ENCODE data around the gene CCDC126.

DNA sequence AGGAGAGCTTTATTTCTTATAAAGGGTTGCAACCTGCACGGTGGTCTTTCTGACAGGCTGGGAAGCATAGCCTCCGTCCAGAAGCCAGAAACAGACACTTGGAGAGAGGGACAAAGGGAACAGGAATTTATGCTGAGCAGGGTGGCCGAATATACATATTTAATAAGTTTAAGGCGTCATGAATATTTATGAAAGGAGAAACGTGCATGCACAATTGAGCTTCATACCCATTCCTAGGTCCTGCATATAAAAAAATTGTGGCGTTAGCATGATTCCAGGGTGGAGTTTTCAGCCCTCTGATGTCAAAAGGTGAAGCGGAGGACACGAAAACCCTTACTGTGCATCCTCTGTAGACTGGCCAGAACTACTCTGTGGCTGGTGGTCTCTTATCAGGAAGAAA, 10.7 kb downstream of the CCDC126 start:
- no peak for TF ChIP-seq POLR2A (IDR thresholded peaks at IDR 0.05; ENCODE audit: low read length)
- no peak for TF ChIP-seq GATA1 (IDR thresholded peaks at IDR 0.05; ENCODE audit: low read depth, low read length)

Data from erythroblast (primary cell).